CD4-positive, CD25-positive, alpha-beta regulatory T cell (primary cell): ENCODE measurements around the gene GOLGA6C. TPM values are rescaled to one million over a fixed set of nuclear protein-coding genes. Genes with fewer than 3 reads are reported as not detected.
"Not testable (repeated sequence)": the region's sequence is repeated elsewhere in the genome, so short reads cannot be mapped to it uniquely, and the experiment has no call there.

Experiments used
- ATAC-seq, 2 donors: fragments of 150-1000 bp; cut with Tn5 transposase; one replicate each; pipeline ENCODE4 v1.10.0; 2021; ENCODE audit warnings: low read depth in 2 of 2, moderate number of reproducible peaks in 2 of 2, moderate library complexity in 1 of 2
- DNase-seq, 3 donors: peaks; one replicate each; pipeline versions ENCODE4 v3.0.0 to v3.0.0-alpha.2; 2012 to 2022; ENCODE audit warnings: mixed read lengths in 1 of 3
- H3K27ac ChIP-seq: one replicate; pipeline ENCODE4 v1.7.0; 2013; ENCODE audit warnings: mild to moderate bottlenecking, low read length; ENCODE audit not compliant: insufficient read depth, poor library complexity, severe bottlenecking
- H3K27me3 ChIP-seq: one replicate; pipeline ENCODE4 v1.7.0; 2013; ENCODE audit warnings: low read length; ENCODE audit not compliant: control insufficient read depth, insufficient read depth
- H3K36me3 ChIP-seq: one replicate; pipeline ENCODE4 v1.7.0; 2013; ENCODE audit warnings: mild to moderate bottlenecking, low read length, moderate library complexity; ENCODE audit not compliant: control insufficient read depth, insufficient read depth
- H3K4me1 ChIP-seq: 2 replicates; pipeline ENCODE4 v1.7.0; 2013; ENCODE audit warnings: mild to moderate bottlenecking, low read length; ENCODE audit not compliant: insufficient read depth, control insufficient read depth, poor library complexity, severe bottlenecking
- H3K4me3 ChIP-seq: one replicate; pipeline ENCODE4 v1.7.0; 2013; ENCODE audit warnings: low read depth, mild to moderate bottlenecking, low read length, moderate library complexity
- H3K9me3 ChIP-seq, 2 experiments: 1 replicate in 1 of 2; 2 replicates in 1 of 2; pipeline ENCODE4 v1.7.0; 2013; ENCODE audit warnings: low read length in 2 of 2, mild to moderate bottlenecking in 1 of 2, moderate library complexity in 1 of 2; ENCODE audit not compliant: control insufficient read depth in 2 of 2
- H3K27ac Mint-ChIP-seq, 3 donors: one replicate each; pipeline ENCODE4 v1.8.0; 2020 to 2022; ENCODE audit warnings: mild to moderate bottlenecking in 3 of 3, mixed read lengths in 3 of 3, moderate library complexity in 2 of 3
- H3K27me3 Mint-ChIP-seq: one replicate; pipeline ENCODE4 v1.8.0; 2022; ENCODE audit warnings: mild to moderate bottlenecking, mixed read lengths
- H3K36me3 Mint-ChIP-seq: one replicate; pipeline ENCODE4 v1.8.0; 2020; ENCODE audit warnings: mixed read lengths
- H3K4me1 Mint-ChIP-seq, 4 donors: one replicate each; pipeline ENCODE4 v1.8.0; 2020 to 2022; ENCODE audit warnings: mixed read lengths in 4 of 4, mild to moderate bottlenecking in 1 of 4
- H3K4me3 Mint-ChIP-seq, 4 donors: one replicate each; pipeline ENCODE4 v1.8.0; 2020 to 2022; ENCODE audit warnings: mild to moderate bottlenecking in 4 of 4, mixed read lengths in 4 of 4, moderate library complexity in 3 of 4
- H3K9me3 Mint-ChIP-seq, 7 donors: one replicate each; pipeline ENCODE4 v1.8.0; 2020 to 2022; ENCODE audit warnings: mixed read lengths in 7 of 7, mild to moderate bottlenecking in 3 of 7, moderate library complexity in 2 of 7
- polyA plus RNA-seq, 4 donors: library from polyadenylated mRNA; unstranded; fragments of 300-500 nt; fragmentation: Illumina TruSeq; gene quantifications; one replicate each; pipeline ENCODE4 v1.2.3, GENCODE V29; 2021
- total RNA-seq: library from RNA; stranded (reverse); gene quantifications from one replicate; pipeline ENCODE4 v1.2.3, GENCODE V29; 2022

GOLGA6C gene
- total and polyA plus RNA-seq, 5 donors from 2014 or later: not detected

GRCh38 chr15:75282572-75282971 lies 24.4 kb downstream of the GOLGA6C start, which contains the start of gene GOLGA6D:
Gene GOLGA6D (plus strand): TSS chr15:75282835. CDS start chr15:75282876, 41 bp downstream.
- not testable (repeated sequence) for H3K9me3 ChIP-seq, H3K4me3 ChIP-seq, H3K4me1 Mint-ChIP-seq, H3K4me3 Mint-ChIP-seq, H3K36me3 ChIP-seq, H3K27ac ChIP-seq, DNase-seq, H3K27me3 Mint-ChIP-seq, H3K27ac Mint-ChIP-seq, ATAC-seq, H3K4me1 ChIP-seq, H3K9me3 Mint-ChIP-seq, H3K27me3 ChIP-seq, H3K36me3 Mint-ChIP-seq

DNA sequence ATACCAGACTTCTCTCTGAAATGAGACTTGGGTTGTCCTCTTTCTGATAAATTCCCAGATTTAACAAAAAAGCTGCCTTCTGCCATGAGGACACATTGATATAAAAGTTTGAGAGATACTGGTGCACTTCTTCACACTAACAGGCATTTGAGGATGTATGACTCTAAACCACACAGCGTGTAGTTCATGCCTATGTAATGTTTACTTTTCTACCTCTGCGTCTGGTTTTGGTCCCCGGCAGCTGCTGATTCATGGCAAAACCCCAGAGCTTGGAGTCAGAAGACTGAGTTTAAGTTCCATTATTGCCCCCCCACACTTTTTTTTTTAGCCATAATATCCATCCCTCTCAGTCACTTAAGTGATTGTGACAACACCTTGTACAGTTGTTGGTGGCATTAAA lies 26.0 kb downstream of the GOLGA6C start:
- not testable (repeated sequence) for H3K27ac Mint-ChIP-seq, H3K4me1 Mint-ChIP-seq, H3K9me3 ChIP-seq, H3K36me3 ChIP-seq, H3K27me3 ChIP-seq, H3K27ac ChIP-seq, H3K4me1 ChIP-seq, ATAC-seq, H3K27me3 Mint-ChIP-seq, H3K9me3 Mint-ChIP-seq, H3K4me3 Mint-ChIP-seq, H3K36me3 Mint-ChIP-seq, H3K4me3 ChIP-seq, DNase-seq

DNA sequence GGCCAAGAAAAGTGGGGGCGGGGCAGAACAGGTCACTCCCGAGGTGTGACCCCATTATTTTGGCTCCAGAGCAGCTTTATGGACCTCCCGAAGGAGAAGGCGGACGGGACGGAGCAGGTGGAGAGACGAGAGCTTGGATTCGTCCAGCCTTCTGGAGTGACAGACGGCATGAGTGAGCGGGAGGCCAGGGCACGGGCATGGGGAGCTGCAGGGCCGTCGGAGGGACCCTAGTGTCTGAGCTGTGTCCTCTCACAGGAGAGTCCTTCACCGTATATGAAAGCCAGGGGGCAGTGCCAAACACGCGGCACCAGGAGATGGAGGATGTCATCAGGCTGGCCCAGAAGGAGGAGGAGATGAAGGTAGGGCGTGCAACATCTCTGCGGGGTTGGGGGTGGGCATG lies 35.5 kb downstream of the GOLGA6C start:
- not testable (repeated sequence) for H3K9me3 Mint-ChIP-seq, H3K4me3 ChIP-seq, ATAC-seq, H3K27ac ChIP-seq, H3K36me3 ChIP-seq, H3K9me3 ChIP-seq, H3K4me3 Mint-ChIP-seq, H3K36me3 Mint-ChIP-seq, H3K27ac Mint-ChIP-seq, H3K27me3 Mint-ChIP-seq, H3K27me3 ChIP-seq, H3K4me1 Mint-ChIP-seq, DNase-seq, H3K4me1 ChIP-seq

GRCh38 chr15:75298541-75299310 lies 40.6 kb downstream of the GOLGA6C start:
- peak in 1 of 3 donors; percentile 9 for DNase-seq

GRCh38 chr15:75299311-75299688 lies 41.2 kb downstream of the GOLGA6C start:
- not testable (repeated sequence) for H3K4me1 Mint-ChIP-seq, H3K36me3 ChIP-seq, H3K36me3 Mint-ChIP-seq, H3K27me3 Mint-ChIP-seq, H3K27me3 ChIP-seq, H3K27ac Mint-ChIP-seq, H3K9me3 Mint-ChIP-seq, H3K4me3 Mint-ChIP-seq, H3K27ac ChIP-seq, H3K4me3 ChIP-seq, H3K9me3 ChIP-seq, H3K4me1 ChIP-seq
- DNase-seq: peak in 2 of 3 donors; percentile 34 to 61
- peak; percentile 81 to 84 for ATAC-seq

More at GRCh38 chr15:75298541-75299310, 40.6 kb downstream of the GOLGA6C start:
- not testable (repeated sequence) for H3K4me3 ChIP-seq, H3K9me3 Mint-ChIP-seq, H3K4me1 Mint-ChIP-seq, H3K4me1 ChIP-seq, H3K9me3 ChIP-seq, H3K27ac ChIP-seq, H3K27me3 ChIP-seq, H3K27me3 Mint-ChIP-seq, H3K27ac Mint-ChIP-seq, H3K4me3 Mint-ChIP-seq, H3K36me3 ChIP-seq, H3K36me3 Mint-ChIP-seq
- peak; percentile 93 to 95 for ATAC-seq

- ATAC-seq, H3K4me1 ChIP-seq, H3K9me3 ChIP-seq, H3K4me3 ChIP-seq, H3K4me1 Mint-ChIP-seq, H3K9me3 Mint-ChIP-seq, H3K27ac ChIP-seq, H3K36me3 Mint-ChIP-seq, H3K27me3 ChIP-seq, H3K36me3 ChIP-seq, H3K27ac Mint-ChIP-seq, H3K4me3 Mint-ChIP-seq, H3K27me3 Mint-ChIP-seq, DNase-seq: not testable (repeated sequence)
These were observed 41.9 kb downstream of the GOLGA6C start for GRCh38 chr15:75300026-75300425.

GRCh38 chr15:75302318-75302717 lies 44.2 kb downstream of the GOLGA6C start:
- H3K36me3 ChIP-seq: no peaks in the 10 kb centered on the region
- ATAC-seq (no peak), DNase-seq (no peak)
- Mint-ChIP-seq H3K4me3 (no peak overlapping the region), H3K27me3 (peaks cover 19% of the 10 kb centered on the region), H3K36me3 (no peaks in the 10 kb centered on the region), H3K9me3 (no peaks in the 10 kb centered on the region), H3K4me1 (no peaks in the 10 kb centered on the region), H3K27ac (no peak overlapping the region)
- no peak overlapping the region for H3K4me3 ChIP-seq
- H3K9me3 ChIP-seq: no peaks in the 10 kb centered on the region
- H3K27ac ChIP-seq: no peak overlapping the region
- peaks cover 13% of the 10 kb centered on the region for H3K27me3 ChIP-seq
- no peaks in the 10 kb centered on the region for H3K4me1 ChIP-seq

DNA sequence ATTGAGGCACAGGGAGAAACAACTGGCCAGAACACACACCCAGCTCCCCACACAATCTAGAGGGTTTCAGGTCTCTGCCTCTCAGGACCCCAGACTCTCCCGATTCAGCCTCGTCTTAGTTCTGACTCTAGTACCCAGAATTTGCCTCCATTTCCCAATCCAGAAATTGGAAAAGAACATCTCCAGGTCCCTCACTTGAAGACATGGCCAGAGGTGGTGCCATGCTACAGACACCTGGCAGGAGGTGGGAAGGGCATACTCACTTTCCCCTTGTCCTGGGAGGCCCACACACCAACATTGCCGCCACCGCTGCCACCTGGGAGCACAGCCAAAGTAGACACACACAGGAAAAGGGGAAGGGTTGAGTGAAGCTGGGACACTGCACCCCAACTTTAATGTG lies 44.6 kb downstream of the GOLGA6C start:
- H3K27ac Mint-ChIP-seq, ATAC-seq, H3K4me1 Mint-ChIP-seq, H3K4me3 Mint-ChIP-seq, DNase-seq, H3K9me3 ChIP-seq, H3K36me3 Mint-ChIP-seq, H3K9me3 Mint-ChIP-seq, H3K4me3 ChIP-seq, H3K36me3 ChIP-seq, H3K4me1 ChIP-seq, H3K27ac ChIP-seq: not testable (repeated sequence)
- peaks cover 16% of the 10 kb centered on the region for H3K27me3 ChIP-seq
- peaks cover 23% of the 10 kb centered on the region for H3K27me3 Mint-ChIP-seq
